DND-41 (cell line): ENCODE measurements around the gene SPSB3.

ENCODE experiments used
- CTCF ChIP-seq: IDR thresholded peaks from 2 replicates; pipeline ENCODE4 v1.5.1; 2012; ENCODE audit warnings: borderline replicate concordance, low read length, moderate library complexity, mild to moderate bottlenecking; ENCODE audit not compliant: poor library complexity, severe bottlenecking; ENCODE audit errors: extremely low read depth
- EZH2 ChIP-seq: IDR thresholded peaks from 3 replicates; pipeline ENCODE4 v1.6.1; 2012; ENCODE audit warnings: borderline replicate concordance, low read depth, mild to moderate bottlenecking, moderate library complexity, low read length, inconsistent platforms; ENCODE audit not compliant: severe bottlenecking

DNA sequence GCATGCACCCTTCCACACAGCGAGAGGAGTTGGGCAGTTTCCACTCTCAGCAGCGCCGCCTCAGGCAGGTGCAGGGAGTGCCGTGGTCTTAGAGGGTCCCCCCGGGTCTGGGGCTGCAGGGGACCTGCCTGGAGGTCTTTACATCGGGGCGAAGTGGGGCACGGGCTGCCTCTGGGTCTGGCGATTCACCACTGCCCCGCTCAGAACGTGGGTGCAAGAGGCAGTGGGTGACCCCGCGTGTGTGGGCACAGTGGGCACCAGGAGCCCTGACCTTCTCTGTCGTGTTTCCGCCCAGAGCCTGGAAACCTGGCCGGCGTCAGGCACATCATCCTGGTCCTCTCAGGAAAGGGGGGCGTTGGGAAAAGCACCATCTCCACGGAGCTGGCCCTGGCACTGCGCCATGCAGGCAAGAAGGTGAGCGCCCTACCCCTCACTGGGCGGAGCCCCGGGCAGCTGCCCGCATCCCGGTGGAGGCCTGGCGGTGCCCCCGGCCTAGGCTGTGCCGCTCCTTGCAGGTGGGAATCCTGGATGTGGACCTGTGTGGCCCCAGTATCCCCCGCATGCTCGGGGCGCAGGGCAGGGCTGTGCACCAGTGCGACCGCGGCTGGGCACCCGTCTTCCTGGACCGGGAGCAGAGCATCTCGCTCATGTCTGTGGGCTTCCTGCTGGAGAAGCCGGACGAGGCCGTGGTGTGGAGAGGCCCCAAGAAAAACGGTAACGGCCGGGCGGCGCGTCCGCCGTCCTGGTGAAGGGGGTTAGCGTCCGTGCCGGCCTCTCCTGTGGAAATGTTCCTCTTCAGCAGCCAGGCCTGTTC, 4.1 kb upstream of the SPSB3 start:
- TF ChIP-seq CTCF (peak; percentile 10), EZH2 (no peak)
